Activated CD4-positive, CD25-positive, alpha-beta regulatory T cell (primary cell): ENCODE measurements around the gene CMPK2.

Experiments used
- DNase-seq, 4 experiments: peaks; one replicate each; lab custom pipeline; 2025; lab: John Stamatoyannopoulos, UW

The CMPK2 gene

DNA sequence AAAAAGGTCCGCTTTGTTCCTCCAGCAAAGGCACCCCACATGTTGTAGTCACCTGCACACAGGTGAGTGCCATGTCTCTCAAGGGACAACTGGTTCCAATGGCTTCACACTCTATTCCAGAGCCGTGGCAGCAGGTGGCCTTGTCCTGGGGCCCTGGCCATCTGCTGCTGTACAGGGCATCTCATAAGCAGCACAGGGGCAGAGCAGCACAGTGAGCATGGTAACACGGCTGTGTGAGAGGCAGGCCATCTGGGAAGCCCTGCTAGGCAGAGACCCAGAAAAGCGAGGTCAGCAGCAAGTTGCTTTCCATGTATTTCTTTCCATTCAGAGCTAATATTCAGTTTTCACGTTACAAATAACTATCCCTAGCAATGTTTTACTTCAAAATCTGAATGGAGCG is 54.7 kb downstream of the CMPK2 start:
- no peak for DNase-seq

DNA sequence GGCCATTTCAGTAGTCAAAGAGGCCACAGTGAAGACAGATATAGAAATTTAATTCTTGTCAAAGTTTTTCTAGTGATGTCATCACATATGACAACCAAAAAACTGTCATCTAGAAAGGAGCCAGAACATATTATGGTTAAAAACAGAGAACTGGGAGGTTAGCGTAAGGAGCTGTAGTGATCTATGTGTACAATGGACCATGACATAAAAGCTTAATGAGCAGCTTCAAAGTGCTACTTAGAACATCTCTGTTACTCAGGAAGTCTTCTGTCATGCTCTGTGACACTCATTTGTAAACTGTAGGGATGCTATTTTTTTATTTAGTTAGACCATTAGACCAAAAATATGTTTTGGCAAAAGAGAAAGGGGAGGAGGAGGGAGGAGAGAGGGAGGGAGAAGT is 57.3 kb downstream of the CMPK2 start:
- no peak for DNase-seq

DNA sequence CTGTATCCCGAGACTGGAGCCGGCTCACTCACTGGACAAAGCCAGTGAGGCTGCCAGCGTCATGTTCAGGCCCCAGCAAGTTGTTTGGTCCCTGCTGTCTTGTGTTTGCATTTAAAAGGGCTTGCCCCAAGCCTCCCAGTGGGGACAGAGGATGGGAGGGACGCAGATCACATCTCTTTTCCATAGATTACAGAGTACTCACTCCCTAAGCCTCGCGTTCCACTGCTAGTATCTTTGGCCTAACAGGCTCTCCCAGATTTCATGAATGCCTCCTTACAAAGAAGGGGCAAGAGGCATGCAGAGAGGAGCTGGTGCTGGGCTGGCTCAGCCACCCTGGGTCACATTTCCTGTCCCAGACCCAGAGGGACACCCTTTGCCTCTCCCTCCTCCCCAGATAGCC is 59.1 kb downstream of the CMPK2 start:
- DNase-seq: no peak

DNA sequence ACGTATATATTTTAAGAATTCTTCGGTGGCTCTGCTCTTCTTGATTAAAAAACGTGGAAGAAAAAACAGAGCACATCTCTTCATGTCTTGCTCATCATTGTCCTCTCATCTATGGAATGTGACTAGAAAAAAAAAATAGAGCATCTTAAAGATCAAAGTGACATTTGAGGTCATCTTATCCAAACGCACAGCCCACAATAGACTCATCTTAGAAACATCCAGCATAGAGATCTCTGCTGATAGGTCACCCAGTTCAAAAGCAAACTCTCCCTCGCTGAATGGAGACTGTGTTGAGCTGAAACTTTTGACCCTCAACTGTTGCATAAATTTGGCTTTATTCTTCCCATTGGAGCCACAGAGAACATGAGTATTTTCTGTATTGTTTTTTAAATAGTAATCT is 65.2 kb downstream of the CMPK2 start:
- no peak for DNase-seq
